Activated CD8-positive, alpha-beta memory T cell treated with anti-CD3 and anti-CD28 coated beads for 36 hours (primary cell): ENCODE results near the gene LCAT. TPM values are rescaled to one million over a fixed set of nuclear protein-coding genes. Genes with fewer than 3 reads are reported as not detected.

Source experiments
- CTCF ChIA-PET: fragments of 350-600 bp; sonication (Branson Sonifier 250); formaldehyde crosslinking; loops from one replicate; lab custom pipeline; 2021; ENCODE audit warnings: antibody characterized with exemption; lab: Charles Lee
- POLR2A ChIA-PET: fragments of 350-600 bp; sonication (Branson Sonifier 250); formaldehyde crosslinking; loops from one replicate; lab custom pipeline; 2021; ENCODE audit warnings: antibody characterized with exemption; lab: Charles Lee
- total RNA-seq, 2 experiments: library from RNA; stranded (reverse); gene quantifications; one replicate each; pipeline ENCODE4 v1.2.3, GENCODE V29; 2021

Gene LCAT, protein sequence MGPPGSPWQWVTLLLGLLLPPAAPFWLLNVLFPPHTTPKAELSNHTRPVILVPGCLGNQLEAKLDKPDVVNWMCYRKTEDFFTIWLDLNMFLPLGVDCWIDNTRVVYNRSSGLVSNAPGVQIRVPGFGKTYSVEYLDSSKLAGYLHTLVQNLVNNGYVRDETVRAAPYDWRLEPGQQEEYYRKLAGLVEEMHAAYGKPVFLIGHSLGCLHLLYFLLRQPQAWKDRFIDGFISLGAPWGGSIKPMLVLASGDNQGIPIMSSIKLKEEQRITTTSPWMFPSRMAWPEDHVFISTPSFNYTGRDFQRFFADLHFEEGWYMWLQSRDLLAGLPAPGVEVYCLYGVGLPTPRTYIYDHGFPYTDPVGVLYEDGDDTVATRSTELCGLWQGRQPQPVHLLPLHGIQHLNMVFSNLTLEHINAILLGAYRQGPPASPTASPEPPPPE
- 10 to 100 TPM; 14.3 to 15.1 TPM for total RNA-seq

DNA sequence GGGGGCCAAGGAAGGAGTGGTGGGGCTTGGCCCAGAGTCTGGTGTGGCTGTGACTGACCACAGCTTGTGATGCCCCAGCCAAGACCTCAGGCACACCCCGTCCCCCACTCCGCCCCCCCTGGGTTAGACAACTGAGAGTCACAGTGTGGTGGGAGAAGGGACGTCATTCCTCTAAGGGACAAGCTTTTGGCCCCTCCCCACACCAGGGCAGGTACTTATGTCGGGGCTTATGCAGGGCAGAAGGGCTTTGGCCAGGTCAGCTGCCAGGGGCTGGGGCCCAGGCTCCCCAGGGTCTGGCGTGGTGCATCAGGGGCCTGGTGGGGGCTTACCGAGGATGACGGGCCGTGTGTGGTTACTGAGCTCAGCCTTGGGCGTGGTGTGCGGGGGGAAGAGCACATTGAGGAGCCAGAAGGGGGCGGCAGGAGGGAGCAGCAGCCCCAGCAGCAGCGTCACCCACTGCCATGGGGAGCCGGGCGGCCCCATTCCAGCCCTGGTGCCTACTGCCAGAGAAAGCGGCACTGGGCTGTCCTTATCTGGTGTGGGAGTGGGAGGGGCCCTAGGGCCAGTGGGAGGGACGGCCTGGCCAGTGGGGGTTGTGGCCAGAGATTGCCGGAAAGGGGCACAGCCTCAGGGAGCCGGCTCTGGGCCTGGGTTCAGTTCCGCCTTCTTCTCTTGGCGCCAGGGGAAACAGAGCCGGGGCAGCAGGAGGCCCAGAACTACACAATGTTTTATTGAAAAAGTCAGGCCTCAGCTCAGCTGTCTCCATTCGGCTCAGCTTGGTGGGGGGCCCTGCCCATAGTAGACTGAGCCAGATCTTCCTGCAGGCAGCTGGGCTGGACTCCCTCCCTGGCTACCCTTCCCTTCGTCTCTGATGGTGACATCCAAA is at the start of gene LCAT:
Gene LCAT, minus strand, starts transcription at position 502 of the 886 bp plus-strand sequence. Its CDS starts 19 bp downstream, at position 483.
- CTCF ChIA-PET, result interaction anchor here (0.7 to 0.8 kb wide), 2 partner anchors 50 to 60 kb away, joined by 3 read pairs; no protein-coding TSS in a partner anchor
- POLR2A ChIA-PET, result no interaction called here

DNA sequence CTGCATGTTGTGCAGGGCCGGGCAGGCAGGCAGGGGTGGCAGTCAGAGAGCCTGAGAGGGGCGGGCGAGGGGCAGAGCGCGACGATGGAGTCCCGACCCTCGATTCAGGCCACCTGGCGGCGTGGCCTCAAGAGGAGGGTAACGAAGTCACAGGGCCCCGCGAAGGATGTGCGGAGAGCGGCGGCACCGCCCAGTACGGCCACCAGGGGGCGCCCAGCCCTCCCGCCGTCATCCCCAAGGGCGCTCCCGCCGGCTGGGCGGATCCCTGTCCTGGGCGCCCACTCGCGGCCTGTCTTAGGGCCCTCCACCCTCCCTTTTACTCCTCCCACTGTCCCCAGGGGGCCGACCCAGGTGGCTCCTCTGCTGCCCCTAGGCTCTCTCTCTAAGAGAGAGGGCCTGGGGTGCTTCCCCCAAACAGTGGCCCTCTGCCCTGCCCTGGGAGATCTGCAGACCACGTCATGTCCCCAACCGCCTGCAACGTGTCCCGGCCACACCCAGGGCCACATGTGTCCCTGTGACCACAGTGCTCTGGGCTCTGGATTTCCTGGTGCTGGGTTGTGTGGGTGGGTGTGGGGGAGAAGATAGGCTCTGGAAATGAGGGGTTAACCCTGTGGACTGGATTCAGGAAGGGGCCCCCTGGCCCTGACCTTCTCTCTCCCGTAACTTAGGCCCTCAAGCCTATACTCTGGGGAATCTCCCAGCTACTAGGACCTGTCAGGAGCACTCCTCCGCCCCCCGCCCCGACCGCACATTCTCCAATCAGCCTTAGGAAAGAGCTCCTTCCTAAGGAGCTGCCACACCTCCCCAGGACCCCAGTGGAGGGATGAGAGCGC is 49.5 kb upstream of the LCAT start:
- POLR2A ChIA-PET, result interaction anchor here (0.6 kb wide), 1 partner anchor 47 kb away, joined by 3 read pairs; no protein-coding TSS in a partner anchor
- CTCF ChIA-PET, result interaction anchor here (0.7 to 2.7 kb wide), 10 partner anchors 8 to 237 kb away, joined by 3 to 13 read pairs (median 3); partner anchors contain the start of genes DDX28, DPEP2NB and DUS2

DNA sequence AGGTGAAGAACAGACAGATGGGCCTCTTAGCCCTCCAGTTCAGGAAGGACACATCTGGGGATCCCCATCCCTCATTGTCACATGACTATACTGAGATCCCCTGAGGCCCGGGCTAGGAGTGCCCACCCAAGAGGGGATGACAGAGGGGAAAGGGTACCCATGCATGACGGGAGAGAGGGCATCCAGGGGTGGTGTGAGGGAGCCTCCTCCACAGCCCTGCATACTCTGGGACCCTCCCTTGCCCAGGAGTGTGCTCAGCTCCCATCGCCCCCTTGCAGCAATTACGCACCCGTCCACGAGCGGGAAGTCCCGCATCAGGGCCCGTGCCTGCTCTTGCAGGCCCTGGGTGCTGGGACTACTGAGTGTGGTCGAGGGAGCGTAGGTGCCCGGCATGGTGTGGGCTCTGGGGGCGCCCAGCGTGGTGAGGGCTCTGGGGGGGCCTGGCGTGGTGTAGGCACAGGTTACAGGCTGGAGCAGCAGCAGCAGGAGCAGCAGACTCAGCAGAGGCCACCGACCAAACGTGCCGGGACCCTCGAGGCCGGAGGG is 48.8 kb upstream of the LCAT start:
- CTCF ChIA-PET, result interaction anchor here (0.9 to 2.7 kb wide), 5 partner anchors 13 to 87 kb away, joined by 3 to 13 read pairs (median 4); no protein-coding TSS in a partner anchor
- POLR2A ChIA-PET, result no interaction called here

DNA sequence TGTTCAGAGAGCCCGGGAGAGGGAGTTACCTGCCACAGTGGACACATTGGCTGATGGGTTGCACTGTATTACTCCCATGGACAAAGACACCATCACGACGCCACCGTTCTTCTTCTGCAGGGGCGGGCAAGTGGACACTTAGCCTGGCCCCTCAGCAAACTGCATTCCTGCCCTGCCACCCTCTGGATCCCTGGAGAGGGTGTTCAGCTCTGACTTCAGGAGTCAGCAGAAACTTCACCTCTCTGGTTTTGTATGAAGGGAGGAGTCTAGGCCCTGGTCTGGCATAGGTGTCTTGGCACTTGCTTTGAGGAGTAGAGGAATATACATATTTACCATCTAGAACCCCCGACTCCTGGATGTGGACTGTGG is 46.1 kb upstream of the LCAT start:
- ChIA-PET CTCF (interaction anchor here (1.0 kb wide), 1 partner anchor 18 kb away, joined by 4 read pairs; no protein-coding TSS in a partner anchor), POLR2A (no interaction called here)

DNA sequence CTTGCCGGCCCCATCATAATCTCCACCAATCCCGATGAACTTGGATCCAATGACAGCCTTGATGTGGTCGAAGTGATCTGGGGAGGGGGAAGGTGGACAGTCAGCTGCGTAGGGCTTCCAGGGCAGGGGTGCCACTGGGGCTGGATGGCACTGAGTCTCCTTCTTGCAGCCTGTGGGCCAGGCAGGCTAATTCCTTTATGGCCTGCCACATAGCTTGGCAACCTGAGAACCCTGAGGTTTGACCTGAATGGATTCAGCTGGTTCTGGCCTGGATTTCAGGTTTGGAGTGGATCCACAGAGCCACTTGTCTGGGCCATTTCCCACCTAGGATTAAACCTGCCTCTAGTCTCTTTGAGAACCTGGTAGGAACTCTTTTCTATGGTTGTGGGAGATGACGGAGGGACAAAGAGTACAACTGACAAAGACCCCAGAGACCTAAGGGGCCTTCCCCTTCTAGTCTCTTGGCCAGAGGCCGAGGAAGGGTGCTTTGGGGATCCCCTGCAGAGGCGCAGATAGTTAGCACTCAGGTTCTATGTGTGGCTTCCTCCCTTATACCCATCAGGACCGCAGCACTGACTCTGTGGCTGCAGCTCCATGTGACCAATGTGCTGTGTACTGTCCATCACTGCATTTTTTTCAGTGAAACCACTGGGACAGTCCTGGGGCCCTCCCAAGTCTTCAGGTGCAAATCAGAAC is 45.5 kb upstream of the LCAT start:
- CTCF ChIA-PET, result interaction anchor here (1.0 kb wide), 2 partner anchors 17 to 33 kb away, joined by 3 to 4 read pairs; no protein-coding TSS in a partner anchor
- POLR2A ChIA-PET, result no interaction called here

DNA sequence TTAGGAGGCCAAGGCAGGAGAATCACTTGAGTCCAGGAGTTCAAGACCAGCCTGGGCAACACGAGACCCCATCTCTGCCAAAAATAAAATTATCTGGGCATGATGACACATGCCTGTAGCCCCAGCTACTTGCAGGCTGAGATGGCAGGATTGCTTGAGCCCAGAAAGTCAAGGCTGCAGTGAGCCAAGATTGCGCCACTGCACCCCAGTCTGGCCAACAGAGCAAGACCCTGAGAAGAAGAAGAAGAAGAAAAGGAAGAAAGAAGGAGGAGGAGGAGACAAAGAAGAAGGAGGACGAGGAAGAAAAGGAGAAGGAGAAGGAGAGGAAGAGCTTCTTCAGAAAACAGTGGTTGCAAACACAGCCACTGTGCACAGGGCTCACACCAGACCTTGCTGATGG is 44.8 kb upstream of the LCAT start:
- CTCF ChIA-PET, result interaction anchor here (1.0 kb wide), 2 partner anchors 16 to 34 kb away, joined by 3 to 4 read pairs; no protein-coding TSS in a partner anchor
- POLR2A ChIA-PET, result interaction anchor here (0.7 kb wide), 1 partner anchor 326 kb away, joined by 3 read pairs; no protein-coding TSS in a partner anchor

DNA sequence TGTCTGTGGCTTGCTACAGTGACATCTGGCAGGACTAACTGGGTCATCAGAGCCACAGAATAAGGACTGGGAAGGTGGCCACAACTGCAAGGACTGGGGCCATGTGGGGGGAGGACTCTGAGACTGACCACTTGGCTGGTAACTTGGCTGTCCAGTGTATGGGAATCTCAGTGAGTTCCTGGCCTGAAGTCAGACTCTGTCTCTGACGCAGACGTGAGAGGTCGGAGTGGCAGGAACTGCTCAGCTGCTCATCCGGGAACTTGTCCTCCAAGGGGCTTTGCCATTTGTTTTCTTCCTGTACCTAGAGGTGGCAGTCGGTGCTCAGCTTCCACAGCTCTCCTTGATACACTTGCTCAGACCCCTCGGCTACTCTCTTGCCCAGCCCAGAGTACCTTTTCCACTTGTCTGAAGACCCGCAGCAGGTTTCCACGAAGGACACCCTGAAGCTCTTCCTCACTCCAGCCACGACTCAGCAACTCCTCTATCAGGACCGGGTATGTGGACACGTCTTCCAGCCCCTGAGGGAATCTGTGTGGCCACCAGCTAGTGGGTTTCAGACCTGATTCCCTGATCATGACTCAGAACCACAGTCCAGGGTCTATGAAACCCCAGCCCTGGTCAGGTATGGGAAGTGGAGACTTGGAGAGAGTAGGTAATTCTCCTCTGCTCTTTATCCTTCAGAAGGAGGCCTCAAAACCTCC is 43.7 kb upstream of the LCAT start:
- CTCF ChIA-PET, result no interaction called here
- POLR2A ChIA-PET, result interaction anchor here (0.7 kb wide), 1 partner anchor 325 kb away, joined by 3 read pairs; no protein-coding TSS in a partner anchor

DNA sequence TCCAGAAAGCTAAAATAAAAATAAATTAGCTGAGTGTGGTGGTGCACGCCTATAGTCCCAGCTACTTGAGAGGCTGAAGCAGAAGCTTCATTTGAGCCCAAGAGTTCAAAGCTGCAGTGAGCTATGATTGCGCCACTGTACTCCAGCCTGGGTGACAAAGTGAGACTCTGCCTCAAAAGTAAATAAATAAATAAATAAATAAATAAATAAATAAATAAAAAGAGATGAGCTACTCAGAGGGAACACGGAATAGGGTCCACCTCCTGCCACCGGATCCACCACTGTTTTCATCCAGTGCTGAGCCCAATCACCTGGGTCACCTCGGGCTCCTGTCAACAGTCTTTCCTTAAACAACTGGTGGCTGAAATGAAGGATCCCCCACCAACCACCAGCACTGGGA is 43.0 kb upstream of the LCAT start:
- CTCF ChIA-PET, result no interaction called here
- POLR2A ChIA-PET, result no interaction called here

DNA sequence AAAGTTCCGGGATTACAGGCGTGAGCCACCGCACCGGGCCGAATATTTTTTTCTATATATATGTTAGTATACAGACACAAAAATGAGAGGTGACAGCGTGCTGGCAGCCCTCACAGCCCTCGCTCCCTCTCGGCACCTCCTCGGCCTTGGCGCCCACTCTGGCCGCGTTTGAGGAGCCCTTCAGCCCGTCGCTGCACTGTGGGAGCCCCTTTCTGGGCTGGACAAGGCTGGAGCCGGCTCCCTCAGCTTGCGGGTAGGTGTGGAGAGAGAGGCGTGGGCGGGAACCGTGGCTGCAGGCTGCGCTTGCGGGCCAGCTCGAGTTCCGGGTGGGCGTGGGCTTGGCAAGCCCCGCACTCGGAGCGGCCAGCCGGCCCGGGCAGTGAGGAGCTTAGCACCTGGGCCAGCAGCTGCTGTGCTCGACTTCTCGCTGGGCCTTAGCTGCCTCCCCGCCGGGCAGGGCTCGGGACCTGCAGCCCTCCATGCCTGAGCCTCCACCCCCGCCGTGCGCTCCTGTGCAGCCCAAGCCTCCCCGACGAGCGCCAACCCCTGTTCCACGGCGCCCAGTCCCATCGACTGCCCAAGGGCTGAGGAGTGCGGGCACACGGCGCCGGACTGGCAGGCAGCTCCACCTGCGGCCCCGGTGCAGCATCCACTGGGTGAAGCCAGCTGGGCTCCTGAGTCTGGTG is 38.2 kb upstream of the LCAT start:
- POLR2A ChIA-PET, result no interaction called here

DNA sequence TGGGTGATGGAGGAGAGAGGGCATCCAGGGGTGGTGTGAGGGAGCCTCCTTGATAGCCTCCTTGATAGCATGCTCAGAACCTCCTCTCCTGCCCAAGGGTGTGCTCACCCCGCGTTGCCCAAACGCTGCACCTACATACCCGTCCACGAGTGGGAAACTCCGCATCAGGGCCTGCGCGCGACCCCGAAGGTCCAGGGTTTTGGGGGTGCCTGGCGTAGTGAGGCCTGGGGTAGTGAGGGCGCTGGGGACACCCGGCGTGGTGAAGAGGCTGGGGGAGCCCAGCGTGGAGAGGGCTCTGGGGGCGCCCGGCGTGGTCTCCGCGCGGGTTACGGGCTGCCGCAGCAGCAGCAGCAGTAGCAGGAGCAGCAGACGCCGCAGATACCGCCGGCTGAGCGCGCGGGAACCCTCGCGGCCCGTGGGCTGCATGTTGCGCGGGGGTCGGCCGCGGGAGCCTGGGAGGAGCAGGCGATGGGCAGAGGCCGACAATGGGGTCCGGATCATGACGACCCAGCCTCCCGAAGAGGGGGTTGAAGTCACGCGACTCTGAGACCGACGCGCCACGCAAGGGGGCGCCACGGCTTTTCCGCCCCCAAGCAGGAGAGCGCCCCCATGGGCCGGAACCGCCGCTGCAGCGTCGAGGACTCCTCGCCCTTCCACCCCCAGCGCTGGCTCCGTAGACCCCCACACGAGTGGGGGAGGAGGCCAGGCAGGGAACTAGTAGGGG is 36.2 kb upstream of the LCAT start, which contains the start of gene DPEP3:
Gene DPEP3, minus strand, starts transcription at position 545 of the 724 bp plus-strand sequence. Its CDS starts 119 bp downstream, at position 426.
- POLR2A ChIA-PET, result no interaction called here
- CTCF ChIA-PET, result interaction anchor here (1.3 kb wide), 1 partner anchor 19 kb away, joined by 5 read pairs; the partner anchor contains the start of gene DPEP2

More for the DNA sequence above, 38.2 kb upstream of the LCAT start:
- CTCF ChIA-PET, result no interaction called here

DNA sequence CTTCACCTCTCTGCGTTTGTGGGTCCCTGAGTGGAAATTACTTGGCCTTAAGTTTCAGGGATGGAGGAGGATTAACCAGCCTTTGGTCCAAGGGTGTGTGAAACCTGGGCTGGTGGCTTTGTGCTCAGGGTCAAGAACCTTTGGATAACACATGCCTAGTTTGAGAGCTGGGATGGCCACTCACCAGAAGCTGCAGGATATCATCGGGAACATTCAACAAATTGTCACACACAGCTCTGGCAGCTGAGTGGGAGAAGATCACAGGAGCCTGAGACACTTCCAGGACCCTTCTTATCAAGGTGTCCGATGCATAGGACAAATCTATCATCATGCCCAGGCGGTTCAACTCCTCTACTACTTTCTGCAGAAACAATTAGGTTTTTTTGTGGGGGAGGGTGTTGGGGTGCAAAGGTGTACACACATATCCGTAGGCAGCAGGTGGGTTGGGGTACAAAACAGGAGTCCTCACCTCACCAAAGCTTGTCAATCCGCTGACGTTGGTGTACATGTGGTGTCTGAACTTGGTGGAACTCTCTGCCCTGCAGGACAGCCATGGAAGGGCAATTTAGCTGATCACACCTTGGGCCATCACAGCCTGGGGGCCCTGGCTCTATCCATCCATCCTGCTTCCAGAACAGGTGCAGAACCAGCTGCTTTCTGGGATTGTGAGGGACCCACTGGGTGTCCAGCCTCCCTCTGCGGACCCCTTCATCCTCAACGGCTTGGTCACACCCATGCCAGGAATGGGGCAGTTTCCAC is 33.7 kb upstream of the LCAT start:
- CTCF ChIA-PET, result interaction anchor here (0.7 to 1.4 kb wide), 2 partner anchors 15 to 94 kb away, joined by 3 read pairs; no protein-coding TSS in a partner anchor
- POLR2A ChIA-PET, result no interaction called here

DNA sequence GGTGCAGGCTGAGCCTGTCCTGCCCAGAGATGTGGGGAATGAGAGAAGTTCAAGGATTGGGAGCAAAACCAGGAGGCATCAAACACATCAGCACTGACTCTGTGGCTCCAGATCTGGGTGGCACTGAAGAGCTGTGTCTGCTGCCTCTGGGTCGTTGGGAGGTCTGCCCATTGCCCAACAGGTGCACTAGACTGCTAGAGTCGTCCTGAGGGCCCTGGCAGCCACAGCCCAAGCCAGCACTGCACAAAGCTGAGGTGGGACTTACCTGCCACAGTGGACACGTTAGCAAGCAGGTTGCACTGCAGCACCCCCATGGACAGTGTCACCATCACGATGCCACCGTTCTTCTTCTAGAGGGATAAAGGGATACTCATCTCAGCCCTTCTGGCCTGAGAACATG is 33.1 kb upstream of the LCAT start:
- ChIA-PET CTCF (interaction anchor here (0.7 to 1.4 kb wide), 2 partner anchors 16 to 93 kb away, joined by 3 read pairs; no protein-coding TSS in a partner anchor), POLR2A (no interaction called here)

DNA sequence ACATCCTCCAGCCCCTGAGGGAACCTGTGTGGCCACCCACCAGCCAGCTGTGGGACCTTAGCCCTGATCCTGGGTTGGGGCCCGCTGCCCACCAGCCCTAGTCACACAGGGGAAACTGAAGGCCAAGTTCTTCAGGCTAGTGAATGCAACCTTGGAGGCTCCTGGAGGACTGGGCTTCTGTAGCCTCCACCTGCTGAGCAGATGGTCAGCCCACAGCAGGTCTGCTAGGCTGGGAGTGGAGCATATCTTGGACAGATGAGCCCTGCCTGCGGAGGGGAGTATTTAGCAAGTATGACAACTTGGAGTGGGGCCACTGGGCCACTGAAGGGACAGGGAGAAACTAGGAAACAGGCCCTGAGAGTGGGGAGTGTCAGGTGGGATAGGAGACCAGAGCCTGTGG is 32.3 kb upstream of the LCAT start:
- ChIA-PET POLR2A (no interaction called here), CTCF (no interaction called here)

DNA sequence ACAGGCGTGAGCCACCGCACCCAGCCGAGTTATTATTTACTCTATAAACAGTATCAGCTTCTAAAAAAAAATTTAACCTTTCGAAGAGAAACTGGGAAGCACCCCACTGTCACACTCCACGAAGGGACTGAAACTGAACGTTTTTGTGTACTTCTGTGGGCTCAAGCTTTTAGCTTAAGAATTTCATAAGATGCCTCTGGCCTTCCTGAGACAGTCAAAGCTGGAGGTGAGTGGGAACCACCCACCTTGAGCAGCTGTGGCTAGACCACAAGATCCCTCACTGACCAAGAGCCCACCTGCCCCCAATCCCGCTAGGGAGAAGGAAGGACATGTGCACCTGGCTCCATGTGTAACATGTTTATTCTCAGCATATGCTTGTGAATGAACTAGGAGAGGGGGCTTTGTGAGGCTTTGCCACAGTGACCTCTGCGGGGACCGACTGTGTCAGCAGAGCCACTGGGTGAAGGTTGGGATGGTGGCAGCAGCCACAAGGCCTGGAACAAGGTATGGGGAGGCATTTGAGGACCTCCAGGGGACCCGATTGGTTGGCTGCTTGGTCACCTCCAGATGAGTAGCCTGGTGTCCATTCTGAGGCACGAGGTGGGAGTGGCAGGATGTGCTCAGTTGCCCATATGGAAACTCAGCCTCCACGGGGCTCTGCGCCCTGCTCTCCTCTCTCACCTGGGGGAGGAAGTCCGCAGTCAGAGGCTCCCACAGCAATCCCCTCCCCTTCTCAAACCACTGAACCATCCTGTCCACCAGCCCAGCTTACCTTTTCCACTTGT is 31.6 kb upstream of the LCAT start:
- ChIA-PET CTCF (no interaction called here), POLR2A (interaction anchor here (0.6 kb wide), 1 partner anchor 485 kb away, joined by 5 read pairs; no protein-coding TSS in a partner anchor)
